NCI-H1694 (cell line): Measurements from ENCODE around the gene MYOM3.

ENCODE experiments used
- DNase-seq: peaks from one replicate; lab custom pipeline; 2025; lab: John Stamatoyannopoulos, UW

MYOM3 gene

DNA sequence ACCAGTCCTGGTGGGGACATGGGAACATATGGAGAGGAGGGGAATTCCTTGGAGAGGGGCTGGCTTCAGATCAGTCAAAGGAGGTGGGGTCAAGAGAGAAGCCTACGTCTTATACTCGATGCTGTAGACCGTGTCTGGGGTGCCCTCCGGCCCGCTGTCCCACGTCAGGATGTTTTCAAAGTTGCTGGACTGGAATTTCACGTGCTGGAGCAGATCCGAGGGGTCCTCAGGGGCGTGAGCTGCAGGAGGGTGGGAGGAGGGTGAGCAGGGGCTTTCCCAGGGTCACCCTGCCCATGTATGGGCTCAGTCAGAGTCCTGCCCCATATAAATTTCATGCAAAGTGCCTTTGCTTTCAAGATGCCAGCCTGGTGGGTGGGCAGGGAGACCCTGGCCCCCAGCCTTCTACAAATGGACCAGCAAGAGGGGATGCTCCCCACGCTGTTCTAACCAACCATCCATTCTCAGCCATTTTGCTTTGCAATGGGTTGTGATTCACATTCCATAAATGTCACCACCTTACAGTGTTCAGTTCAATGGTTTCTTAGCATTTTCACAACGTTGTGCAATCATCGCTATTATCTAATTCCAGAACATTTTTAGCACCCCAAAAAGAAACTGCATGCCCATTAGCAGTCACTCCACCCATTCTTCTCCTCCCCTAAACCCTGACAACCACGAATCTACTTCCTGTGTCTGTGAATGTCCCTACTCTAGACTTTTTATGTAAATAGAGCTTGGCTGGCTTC lies 26.7 kb upstream of the MYOM3 start:
- no peak for DNase-seq

DNA sequence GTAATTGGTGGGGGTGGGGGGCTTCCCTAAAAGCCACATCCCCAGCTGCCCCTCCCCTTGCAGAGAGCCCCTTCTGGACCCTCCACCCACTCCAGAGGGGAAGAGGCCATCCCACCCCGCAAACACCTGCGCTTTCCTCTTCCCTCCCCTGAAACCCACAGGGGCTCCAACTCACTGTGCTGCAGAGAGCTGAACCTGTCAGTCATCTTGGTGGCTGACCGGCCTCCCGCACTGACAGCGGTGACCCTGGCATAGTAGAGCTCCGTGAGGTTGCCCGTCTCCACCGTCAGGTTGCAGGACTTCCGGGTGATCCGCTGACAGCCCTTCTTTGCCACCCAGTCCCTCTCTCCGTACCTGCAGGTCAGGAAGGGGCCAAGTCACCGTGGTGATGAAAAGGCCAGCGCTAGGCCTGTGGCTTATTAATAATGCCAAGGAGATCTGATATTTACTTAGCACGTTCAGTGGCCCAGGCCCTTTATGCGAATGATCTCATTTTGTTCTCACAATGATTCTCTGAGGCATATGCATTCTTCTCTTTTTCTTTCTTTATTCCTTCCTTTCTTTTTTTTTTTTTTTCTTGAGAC lies 25.1 kb upstream of the MYOM3 start:
- DNase-seq = no peak

DNA sequence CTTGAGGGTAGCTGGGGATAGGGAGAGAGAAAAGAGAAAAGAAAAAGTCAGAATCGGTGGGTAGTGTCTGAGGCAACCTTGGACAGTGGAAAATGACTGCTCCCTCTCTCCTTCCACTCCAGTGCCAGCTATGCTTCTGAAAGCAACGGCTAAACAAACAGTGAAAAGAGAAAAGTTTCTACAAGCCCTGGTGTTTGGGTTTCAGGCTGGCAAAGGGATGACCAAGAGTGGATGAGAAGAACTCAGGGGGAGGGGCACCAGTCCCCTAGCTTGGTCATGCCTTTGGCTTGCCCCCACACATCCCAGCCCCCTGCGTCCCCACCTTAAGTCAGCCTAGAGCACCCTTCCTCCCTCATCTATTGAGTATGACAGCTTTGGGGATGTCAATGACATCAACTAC lies 22.4 kb upstream of the MYOM3 start:
- DNase-seq = no peak

DNA sequence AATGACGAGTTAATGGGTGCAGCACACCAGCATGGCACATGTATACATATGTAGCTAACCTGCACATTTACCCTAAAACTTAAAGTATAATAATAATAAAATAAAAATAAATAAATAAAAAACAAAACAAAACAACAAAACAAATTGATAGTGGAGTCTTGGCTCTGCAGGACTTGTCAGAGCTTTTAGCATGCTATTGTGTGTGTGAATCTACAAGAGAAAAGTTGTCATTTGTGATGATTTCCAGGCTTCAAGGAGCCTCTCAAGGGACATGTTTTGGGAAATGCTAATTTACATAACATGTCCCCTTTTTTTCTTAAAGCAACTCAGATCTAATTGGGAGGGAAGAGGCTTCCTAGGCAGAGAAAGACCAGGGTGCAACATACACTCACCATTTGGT lies 21.9 kb upstream of the MYOM3 start:
- DNase-seq = no peak

DNA sequence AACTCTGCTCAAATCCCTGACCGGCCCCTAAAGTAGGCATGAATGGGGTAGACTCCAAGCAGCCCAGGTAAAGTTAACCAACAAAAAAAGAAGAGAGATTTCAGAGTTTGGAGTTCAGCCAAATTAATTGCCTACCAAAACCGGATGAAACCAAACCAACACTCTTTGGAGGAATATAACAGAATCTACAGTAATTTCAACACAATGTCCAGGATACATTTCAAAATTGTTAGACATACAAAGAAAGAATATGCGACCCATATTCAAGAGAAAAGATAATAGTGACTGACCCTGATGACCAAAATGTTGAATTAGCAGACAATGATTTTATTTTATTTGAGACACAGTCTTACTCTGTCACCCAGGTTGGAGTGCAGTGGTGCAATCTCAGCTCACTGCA lies 18.4 kb upstream of the MYOM3 start:
- DNase-seq = no peak

DNA sequence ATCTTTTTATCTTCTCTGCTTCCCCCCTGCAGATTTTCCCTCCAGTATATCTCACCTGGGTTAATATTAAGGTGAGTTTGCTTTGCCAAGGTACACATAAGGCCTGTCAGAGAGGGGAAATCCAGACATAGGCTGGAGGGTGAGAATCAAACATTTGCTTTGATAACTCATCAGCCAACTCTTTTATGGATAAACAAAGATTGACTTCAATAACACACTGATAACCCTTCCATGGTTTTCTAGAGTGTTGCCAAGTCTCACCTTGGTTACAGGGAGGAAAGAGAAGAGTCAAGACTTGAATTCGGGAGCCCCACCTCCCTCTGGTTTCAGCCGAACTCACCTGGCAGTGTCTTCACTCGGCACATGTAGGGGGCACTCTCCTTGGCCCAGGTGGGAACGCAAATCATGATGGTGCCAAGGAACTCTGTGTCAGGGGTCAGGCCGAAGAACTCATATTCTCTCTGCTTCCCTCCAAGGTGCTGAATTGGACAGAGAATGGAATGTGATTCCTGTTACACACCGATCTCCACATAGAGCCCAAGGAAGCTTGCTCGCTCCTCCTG lies 15.9 kb upstream of the MYOM3 start:
- no peak for DNase-seq

DNA sequence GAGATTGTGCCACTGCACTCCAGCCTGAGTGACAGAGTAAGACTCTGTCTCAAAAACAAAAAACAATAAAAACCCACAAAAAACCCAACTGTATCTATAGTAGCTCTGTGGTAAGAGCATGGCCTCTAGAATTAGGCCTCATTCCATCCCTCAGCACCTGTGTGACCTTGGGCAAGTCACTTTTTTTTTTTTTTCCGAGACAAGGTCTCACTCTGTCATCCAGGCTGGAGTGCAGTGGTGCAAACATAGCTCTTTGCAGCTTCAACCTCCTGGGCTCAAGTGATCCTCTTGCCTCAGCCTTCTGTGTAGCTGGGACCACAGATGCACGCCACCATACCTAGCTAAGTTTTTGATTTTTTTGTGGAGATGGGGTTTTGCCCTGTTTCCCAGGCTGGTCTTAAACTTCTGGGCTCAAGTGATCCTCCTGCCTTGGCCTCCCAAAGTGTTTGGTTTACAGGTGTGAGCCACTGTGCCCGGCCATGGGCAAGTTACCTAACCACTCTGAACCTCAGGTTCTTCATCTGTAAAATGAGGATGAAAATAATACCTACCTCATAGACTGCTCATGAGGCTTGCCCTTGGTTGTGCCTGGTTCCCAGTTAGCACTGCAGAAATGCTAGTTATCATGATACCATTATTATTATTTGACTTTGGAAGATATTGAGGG lies 15.3 kb upstream of the MYOM3 start:
- no peak for DNase-seq

DNA sequence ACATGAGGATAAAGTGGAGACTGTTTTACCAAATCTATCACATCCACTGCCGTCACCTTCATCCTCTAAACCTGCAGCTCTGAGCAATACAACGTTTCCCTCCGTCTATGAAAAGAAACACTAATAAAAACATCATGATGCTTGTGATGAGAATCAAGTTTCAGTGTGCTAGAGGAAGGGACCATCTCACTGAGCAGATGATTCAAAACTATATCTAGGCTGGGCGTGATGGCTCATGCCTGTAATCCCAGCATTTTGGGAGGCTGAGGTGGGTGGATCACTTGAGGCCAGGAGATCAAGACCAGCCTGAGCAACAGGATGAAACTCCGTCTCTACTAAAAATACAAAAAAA lies 14.7 kb upstream of the MYOM3 start:
- no peak for DNase-seq

DNA sequence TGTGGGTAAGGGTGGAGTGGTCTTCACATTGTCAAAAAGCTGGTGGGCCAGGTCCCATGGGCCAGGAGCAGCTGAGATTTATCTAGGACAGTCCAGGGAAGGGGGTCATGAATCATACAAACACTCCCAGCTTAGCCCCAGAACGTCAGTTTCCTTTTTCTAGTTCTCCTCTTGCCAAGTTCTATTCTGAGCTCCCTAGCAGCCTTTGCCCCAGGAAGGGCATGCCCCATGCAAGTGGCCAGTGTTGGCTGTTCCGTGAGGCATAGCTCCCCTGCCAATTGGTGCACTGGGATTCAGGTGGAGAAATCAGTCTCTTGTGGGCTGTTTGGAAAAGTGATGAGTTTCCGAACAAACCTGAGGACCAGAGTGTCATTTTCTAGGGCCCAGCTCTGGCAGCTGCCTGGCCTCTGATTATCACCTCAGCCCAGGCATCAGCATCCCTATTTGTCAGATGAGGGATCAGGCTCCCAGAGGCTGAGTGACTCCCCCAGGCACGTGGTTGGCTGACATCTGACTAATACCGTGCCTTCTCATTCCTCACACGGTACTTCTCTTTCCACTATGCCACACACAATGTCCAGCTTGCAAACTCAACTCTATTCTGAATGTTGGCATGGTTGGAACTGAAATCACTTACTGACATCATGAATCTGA lies 14.2 kb upstream of the MYOM3 start:
- no peak for DNase-seq

DNA sequence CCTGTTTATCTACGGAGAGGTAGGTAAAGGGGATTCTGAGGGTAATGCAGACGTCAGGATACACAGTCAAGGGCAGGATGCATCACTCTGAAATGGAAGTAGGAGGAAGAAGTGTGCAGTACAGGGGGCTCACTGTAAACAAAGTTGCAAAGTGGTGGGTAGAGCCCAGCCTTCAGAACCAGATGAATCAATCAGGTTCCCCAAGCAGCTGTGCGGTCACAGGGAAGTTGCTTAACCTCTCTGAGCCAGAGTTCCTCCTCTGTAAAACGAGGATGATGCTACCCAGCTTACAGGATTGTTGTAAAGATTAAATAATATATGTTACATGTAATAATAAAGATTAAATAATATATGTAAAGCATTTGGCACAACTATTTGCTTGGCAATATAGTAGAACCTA lies 13.5 kb upstream of the MYOM3 start:
- DNase-seq = no peak

DNA sequence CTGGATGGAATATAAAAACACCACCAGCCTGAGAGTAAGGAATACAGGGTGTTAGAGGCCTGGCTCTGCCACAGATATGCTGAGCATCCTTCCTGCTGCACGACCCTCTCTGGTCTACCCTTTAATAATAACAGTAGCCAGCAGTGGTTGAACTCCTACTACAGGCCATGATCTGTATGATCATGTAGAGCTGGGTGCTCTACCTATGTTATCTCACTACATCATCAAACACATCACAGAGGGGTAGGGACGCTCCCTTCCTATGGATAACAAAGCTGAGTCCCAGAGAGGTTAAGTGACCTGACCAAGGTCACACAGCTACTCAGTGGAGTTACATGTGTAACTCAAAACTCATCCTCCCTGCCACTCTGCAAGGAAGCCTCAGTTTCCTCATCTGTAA lies 13.0 kb upstream of the MYOM3 start:
- DNase-seq = no peak

DNA sequence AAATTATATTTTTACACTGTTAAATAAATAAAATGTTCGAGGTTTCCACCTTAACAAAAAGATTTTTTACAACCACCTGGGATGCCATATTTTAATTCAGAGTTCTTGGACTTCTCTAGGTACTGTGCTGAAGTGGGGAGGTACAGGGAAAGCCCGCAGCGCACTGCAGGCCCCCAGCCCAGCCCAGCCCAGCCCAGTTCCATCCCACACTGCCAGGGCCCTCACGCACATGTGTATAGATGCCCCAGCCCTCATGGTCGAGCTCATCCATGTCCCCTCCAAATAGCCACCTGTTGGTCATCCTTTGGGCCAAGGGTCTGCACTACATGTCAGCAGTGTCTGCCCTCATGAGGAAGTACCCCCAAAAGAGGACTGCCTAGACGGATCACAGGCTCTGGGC lies 11.7 kb upstream of the MYOM3 start:
- DNase-seq = no peak

DNA sequence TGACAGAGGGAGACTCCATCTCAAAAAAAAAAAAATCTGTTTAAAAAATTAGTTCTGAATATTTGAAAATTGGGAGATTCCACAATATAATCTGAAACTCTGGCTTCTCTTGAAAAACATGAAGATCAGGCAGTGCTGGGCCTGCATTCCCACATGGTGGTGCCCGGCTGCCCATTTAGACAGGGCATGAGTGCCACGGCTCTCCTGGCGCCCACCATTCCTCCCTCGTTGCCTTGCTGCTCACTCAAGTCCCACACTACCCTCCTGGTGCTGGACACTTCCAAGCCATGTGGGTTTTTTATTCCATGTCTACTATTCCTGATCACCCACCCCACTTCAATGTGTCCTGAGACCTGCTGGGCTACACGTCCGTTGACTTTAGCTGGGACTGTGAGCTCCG lies 10.8 kb upstream of the MYOM3 start:
- no peak for DNase-seq

DNA sequence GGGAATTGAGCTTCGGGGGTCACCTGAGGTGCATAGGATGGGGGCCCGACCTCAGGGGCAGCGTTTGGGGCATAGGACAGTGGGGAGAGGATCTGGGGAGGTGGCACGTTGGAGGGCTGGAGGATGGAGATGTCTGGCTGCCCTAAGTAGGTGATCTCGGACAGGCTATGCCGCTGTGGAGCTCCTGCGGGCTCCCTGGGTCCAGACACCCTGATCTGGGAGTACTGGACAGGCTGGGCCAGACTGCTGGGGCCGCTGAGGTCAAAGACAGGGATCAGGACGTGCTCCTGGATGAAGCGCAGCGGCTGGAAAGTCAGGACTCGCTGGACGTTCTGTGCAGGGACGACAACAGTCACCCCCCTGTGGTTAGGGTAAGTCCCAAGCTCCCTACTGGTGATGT lies 9.5 kb upstream of the MYOM3 start:
- no peak for DNase-seq

DNA sequence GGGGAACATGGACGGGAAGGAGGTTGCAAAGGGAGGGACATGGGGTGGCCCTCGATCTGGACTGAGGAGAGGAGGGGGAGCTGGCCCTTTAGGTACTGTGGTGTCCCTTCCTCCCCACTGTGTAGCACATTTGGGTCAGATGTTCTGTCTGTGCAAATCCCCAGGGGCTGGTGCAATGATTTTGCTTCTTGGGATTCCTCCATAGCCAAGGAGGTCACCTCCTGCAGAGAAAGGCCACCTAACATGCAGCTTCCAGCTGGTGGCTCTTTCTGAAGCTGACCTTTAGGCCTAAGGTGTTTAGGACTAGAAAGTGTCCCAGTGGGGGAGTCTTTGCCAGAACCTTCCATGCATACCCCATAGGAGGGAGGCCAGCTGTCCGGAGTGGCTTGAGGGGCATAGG lies 9.0 kb upstream of the MYOM3 start:
- no peak for DNase-seq

DNA sequence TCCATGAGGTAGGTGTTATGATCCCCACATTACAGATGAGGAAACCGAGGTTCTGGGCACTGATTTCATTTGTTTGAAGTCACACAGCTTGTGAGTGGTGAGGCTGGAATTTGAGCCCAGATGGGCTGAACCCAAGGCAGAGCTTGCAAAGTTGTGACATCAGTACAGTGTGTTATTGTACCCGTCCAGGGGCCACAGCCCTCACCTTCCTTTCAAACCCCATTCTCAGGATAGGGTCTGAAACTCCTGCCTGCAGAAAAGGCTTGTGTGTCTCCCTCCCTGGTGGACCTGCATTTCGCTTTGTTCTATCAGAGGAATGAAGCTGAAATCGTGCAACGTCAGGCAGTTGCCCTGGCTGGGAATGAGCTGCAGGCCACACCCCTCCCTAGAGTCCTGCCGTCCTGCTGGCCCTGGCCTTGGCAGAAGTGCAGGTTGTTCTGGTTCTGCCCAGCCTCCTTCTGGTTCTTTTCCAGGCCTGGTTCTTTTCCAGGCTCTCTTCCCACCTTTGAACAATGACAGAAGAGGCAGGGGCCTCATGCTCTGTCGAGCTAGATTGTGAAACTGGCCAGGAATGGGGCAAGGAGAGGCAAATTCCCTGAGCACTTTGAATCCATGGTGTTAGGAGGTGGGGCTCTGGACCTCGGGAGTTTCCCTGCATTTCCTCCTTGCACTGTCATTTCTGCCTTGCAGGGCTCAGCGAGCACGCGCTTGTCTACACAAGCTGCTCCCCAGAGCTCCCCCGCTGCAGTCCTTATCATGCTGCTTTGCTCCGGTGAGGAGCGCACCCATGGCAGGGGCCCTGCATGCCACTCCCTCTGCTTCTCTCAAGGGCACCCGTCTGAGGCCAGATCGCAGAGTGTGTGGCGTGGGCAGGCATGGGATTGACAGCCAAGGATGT lies 8.2 kb upstream of the MYOM3 start:
- no peak for DNase-seq

DNA sequence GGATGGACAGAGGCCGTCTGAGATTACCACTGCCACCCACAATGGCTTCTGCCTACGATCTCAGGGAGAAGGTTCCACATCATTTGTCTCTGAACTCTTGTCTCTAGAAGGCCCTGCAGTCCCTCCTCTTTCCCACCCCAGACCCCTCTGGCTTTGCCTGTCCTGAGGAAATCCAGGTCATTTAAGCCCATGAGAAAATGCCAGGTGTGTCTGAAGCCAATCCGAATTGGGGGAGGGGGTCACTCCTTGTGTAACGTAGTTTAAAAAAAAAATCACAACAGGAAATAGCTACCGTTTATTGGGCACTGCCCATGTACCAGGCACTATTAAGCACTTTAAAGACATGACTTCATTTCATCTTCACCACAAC lies 7.5 kb upstream of the MYOM3 start:
- no peak for DNase-seq

DNA sequence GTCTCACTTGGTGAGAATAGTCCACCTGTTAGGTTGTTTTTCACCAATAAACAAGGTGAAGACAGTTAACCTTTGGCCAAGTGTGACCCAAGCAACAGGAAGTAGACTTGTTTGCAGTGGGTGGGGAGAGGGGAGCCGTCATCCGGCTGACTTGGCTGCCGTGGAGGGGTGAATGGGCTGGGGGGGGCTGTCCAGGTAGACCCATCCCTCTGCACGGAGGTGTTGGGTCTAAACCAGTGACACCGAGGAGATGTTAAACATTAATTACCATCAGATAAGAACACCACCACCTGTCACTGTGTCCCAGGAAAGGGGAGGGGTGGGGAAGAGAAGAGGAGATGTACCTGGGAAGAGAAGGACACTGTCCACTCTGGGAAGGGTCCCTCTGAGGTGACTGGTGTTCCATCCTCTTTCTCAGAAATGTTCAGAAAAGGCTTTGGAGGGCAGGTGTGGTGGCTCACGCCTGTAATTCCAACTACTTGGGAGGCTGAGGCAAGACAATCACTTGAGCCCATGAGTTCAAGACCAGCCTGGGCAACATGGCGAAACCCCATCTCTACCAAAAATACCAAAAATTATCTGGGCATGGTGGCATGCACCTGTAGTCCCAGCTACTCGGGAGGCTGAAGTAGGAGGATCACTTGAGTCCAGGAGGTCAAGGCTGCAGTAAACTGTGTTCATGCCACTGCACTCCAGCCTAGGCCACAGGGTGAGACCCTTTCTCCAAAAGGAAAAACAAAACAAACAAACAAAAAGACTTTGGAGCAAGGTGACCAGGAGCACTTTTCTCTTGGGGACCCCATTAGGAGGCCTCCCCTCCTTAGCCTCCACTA lies 6.7 kb upstream of the MYOM3 start:
- no peak for DNase-seq

DNA sequence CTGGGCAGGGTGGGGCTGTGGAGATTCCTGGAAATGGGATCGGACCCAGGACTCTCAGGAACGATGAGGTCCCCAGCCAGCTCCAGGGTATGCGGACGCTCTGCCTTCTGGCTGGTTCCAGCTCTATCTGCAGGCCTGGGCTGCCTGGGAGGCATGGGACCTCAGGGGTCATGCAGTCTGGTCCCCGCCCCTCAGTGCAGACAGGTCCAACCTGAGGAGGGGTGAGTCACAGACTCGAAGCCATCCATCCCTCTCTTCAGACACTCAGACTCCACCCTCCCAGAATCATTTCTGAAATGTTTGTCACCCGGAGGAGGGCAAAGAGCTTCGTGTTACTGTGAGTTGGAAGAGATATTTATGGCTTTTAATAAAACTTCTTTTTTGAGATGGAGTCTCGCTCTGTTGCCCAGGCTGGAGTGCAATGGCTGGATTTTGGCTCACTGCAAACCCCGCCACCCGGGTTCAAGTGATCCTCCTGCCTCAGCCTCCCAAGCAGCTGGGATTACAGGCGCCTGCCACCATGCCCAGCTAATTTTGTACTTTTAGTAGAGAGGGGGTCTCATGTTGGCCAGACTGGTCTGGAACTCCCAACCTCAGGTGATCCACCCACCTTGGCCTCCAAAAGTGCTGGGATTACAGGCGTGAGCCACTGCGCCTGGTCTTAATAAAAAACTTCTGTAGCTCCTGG lies 5.9 kb upstream of the MYOM3 start:
- DNase-seq = no peak

DNA sequence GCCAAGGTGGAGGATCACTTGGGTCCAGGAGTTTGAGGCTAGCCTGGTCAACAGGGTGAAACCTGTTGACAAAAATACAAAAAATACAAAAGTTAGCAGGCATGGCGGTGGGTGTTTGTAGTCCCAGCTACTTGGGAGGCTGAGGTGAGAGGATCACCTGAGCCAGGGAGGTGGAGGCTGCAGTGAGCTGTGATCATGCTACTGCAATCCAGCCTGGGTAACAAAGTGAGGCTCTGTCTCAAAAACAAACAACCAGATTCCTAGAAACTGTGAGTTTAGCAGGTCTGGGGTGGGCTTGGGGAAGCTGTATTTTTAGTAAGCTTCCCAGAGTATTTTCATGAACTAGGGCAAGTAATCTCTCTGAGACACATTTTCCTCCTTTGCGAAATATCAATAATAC lies 5.2 kb upstream of the MYOM3 start:
- DNase-seq = no peak
